Neural cell (in vitro differentiated cells): ENCODE data around the gene PHB1.

Source experiments
- EP300 ChIP-seq: fragments of 450-650 bp; conservative IDR thresholded peaks from 2 replicates; pipeline ENCODE4 v1.6.1; 2014; ENCODE audit warnings: antibody characterized with exemption, mild to moderate bottlenecking, moderate library complexity; ENCODE audit not compliant: poor library complexity, severe bottlenecking
- EZH2 ChIP-seq: fragments of 200-600, 300-800 bp; shearing (Covaris generic), sonication (generic); IDR thresholded peaks from 2 replicates; pipeline ENCODE4 v1.6.1; 2014; ENCODE audit warnings: antibody characterized with exemption, low read length, borderline replicate concordance, mild to moderate bottlenecking; ENCODE audit not compliant: insufficient read depth, poor library complexity, severe bottlenecking
- RAD21 ChIP-seq: fragments of 450-650 bp; conservative IDR thresholded peaks from 2 replicates; pipeline ENCODE4 v1.6.1; 2014; ENCODE audit warnings: antibody characterized with exemption, mild to moderate bottlenecking, moderate library complexity

GRCh38 chr17:49455272-49455861, 40.7 kb upstream of the PHB1 start:
- no peak for TF ChIP-seq RAD21
- TF ChIP-seq EP300 = no peak
- TF ChIP-seq EZH2 = no peak
